HG03060 (cell line): ENCODE data around the gene SPATA20.
A peak's percentile ranks its signal among the peaks of the same experiment; 100 is the strongest.

Source experiments
- ATAC-seq: cut with Tn5 transposase; IDR thresholded peaks from one replicate; pipeline ENCODE4 v1.9.1; 2021; ENCODE audit warnings: low read depth, moderate number of reproducible peaks; ENCODE audit not compliant: unreplicated experiment

The SPATA20 gene

GRCh38 chr17:50538549-50539410 lies 8.2 kb upstream of the SPATA20 start:
- ATAC-seq, result no peak

- ATAC-seq, result no peak
These were observed 7.0 kb upstream of the SPATA20 start for GRCh38 chr17:50539762-50540559.

- ATAC-seq, result no peak
These were observed 6.2 kb upstream of the SPATA20 start for GRCh38 chr17:50540560-50541401.

GRCh38 chr17:50541402-50541715 lies 5.6 kb upstream of the SPATA20 start:
- ATAC-seq, result no peak

- ATAC-seq, result peak; percentile 45
These were observed 5.0 kb upstream of the SPATA20 start for GRCh38 chr17:50541716-50542688.

- no peak for ATAC-seq
These were observed 3.9 kb upstream of the SPATA20 start for GRCh38 chr17:50542795-50543774.

GRCh38 chr17:50544516-50544915 lies 2.5 kb upstream of the SPATA20 start:
- no peak for ATAC-seq

- ATAC-seq, result no peak
These were observed 1.7 kb upstream of the SPATA20 start for GRCh38 chr17:50545311-50545710.

GRCh38 chr17:50546701-50547034 lies 306 bp upstream of the SPATA20 start:
- ATAC-seq, result no peak

GRCh38 chr17:50547736-50548083 lies 736 bp downstream of the SPATA20 start:
- ATAC-seq, result no peak

GRCh38 chr17:50548831-50549230 lies 1.9 kb downstream of the SPATA20 start:
- ATAC-seq, result no peak

- no peak for ATAC-seq
These were observed 2.4 kb downstream of the SPATA20 start for GRCh38 chr17:50549256-50549941.

GRCh38 chr17:50549969-50550368 lies 3.0 kb downstream of the SPATA20 start:
- no peak for ATAC-seq

- no peak for ATAC-seq
These were observed 3.9 kb downstream of the SPATA20 start for GRCh38 chr17:50550661-50551432.

- no peak for ATAC-seq
These were observed 4.5 kb downstream of the SPATA20 start for GRCh38 chr17:50551433-50551815.

GRCh38 chr17:50551884-50552283 lies 4.9 kb downstream of the SPATA20 start:
- no peak for ATAC-seq

- no peak for ATAC-seq
These were observed 7.2 kb downstream of the SPATA20 start for GRCh38 chr17:50554201-50554600.

- no peak for ATAC-seq
These were observed 9.8 kb downstream of the SPATA20 start for GRCh38 chr17:50556803-50557202.
